ENCODE results near the gene NAALADL2. TPM values are rescaled to one million over a fixed set of nuclear protein-coding genes. Genes with fewer than 3 reads are reported as not detected.

NAALADL2 gene
- total and polyA plus RNA-seq, 2 donors (not counting 1 experiment from before 2014, with no cell fraction given), result 8.8 to 11.6 TPM

GRCh38 chr3:175728566-175728965 is 869.4 kb downstream of the NAALADL2 start:
- H3K27ac ChIP-seq (ENCODE audit: insufficient read depth, low read length), result no peak overlapping the region
- no peaks in the 10 kb centered on the region for H3K79me2 ChIP-seq (ENCODE audit: control insufficient read depth, insufficient read depth, low read length)
- H4K20me1 ChIP-seq (ENCODE audit: control insufficient read depth, extremely low read depth, insufficient read depth, low read length), result no peaks in the 10 kb centered on the region
- H3K9ac ChIP-seq (ENCODE audit: insufficient read depth, low read length), result no peak overlapping the region
- H3K36me3 ChIP-seq (ENCODE audit: control insufficient read depth, insufficient read depth, low read length), result no peaks in the 10 kb centered on the region
- DNase-seq (ENCODE audit: low read depth in 2 of 2), result peak in 1 of 2 donors; percentile 31
- no peaks in the 10 kb centered on the region for H3K27me3 ChIP-seq (ENCODE audit: control insufficient read depth, insufficient read depth, low read length)
- H2AFZ ChIP-seq (ENCODE audit: low read length), result no peak overlapping the region
- H3K4me3 ChIP-seq (replicated peaks in 1 of 4; ENCODE audit: control extremely low read depth in 1 of 4, insufficient read depth in 1 of 4, low read depth in 3 of 4, low read length in 4 of 4), result no peak overlapping the region
- no peaks in the 10 kb centered on the region for H3K9me3 ChIP-seq (ENCODE audit: control insufficient read depth, insufficient read depth, low read depth, low read length)
- TF ChIP-seq EZH2 (IDR thresholded peaks at IDR 0.05; ENCODE audit: low read length, missing control alignments), result no peak
- TF ChIP-seq, protein P1, sequence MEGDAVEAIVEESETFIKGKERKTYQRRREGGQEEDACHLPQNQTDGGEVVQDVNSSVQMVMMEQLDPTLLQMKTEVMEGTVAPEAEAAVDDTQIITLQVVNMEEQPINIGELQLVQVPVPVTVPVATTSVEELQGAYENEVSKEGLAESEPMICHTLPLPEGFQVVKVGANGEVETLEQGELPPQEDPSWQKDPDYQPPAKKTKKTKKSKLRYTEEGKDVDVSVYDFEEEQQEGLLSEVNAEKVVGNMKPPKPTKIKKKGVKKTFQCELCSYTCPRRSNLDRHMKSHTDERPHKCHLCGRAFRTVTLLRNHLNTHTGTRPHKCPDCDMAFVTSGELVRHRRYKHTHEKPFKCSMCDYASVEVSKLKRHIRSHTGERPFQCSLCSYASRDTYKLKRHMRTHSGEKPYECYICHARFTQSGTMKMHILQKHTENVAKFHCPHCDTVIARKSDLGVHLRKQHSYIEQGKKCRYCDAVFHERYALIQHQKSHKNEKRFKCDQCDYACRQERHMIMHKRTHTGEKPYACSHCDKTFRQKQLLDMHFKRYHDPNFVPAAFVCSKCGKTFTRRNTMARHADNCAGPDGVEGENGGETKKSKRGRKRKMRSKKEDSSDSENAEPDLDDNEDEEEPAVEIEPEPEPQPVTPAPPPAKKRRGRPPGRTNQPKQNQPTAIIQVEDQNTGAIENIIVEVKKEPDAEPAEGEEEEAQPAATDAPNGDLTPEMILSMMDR (conservative IDR thresholded peaks at IDR 0.05 in 1 of 2, IDR thresholded peaks at IDR 0.05 in 1 of 2; ENCODE audit: low read depth in 1 of 2, low read length in 2 of 2), result no peak
- no peak overlapping the region for H3K4me2 ChIP-seq (ENCODE audit: extremely low read depth, insufficient read depth, low read length)
- H3K4me1 ChIP-seq (ENCODE audit: control insufficient read depth, extremely low read depth, insufficient read depth, low read length), result no peaks in the 10 kb centered on the region

DNA sequence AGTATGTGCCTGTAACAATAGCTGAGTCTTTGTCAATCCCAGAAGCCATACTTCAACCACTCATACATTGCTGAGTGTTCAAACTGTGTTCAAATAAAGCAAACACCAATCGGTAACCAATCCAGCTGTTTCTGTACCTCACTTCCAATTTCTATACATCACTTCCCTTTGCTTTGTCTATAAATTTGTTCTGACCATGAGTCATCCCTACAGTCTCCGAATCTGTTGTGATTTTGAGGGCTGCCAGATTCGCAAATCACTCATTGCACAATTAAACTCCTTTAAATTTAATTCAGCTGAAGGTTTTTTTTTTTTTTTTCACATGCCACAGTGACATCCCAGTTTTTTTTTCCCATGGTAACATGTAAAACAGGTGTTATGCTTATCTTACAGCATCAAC is 870.3 kb downstream of the NAALADL2 start:
- Histone ChIP-seq H3K9ac (ENCODE audit: insufficient read depth, low read length) (no peak overlapping the region), H3K79me2 (ENCODE audit: control insufficient read depth, insufficient read depth, low read length) (no peaks in the 10 kb centered on the region), H3K9me3 (ENCODE audit: control insufficient read depth, insufficient read depth, low read depth, low read length) (no peaks in the 10 kb centered on the region), H3K27ac (ENCODE audit: insufficient read depth, low read length) (no peak overlapping the region), H3K4me3 (replicated peaks in 1 of 4; ENCODE audit: control extremely low read depth in 1 of 4, insufficient read depth in 1 of 4, low read depth in 3 of 4, low read length in 4 of 4) (no peak overlapping the region), H3K4me1 (ENCODE audit: control insufficient read depth, extremely low read depth, insufficient read depth, low read length) (no peaks in the 10 kb centered on the region), H3K27me3 (ENCODE audit: control insufficient read depth, insufficient read depth, low read length) (no peaks in the 10 kb centered on the region), H4K20me1 (ENCODE audit: control insufficient read depth, extremely low read depth, insufficient read depth, low read length) (no peaks in the 10 kb centered on the region), H3K4me2 (ENCODE audit: extremely low read depth, insufficient read depth, low read length) (no peak overlapping the region), H3K36me3 (ENCODE audit: control insufficient read depth, insufficient read depth, low read length) (no peaks in the 10 kb centered on the region), H2AFZ (ENCODE audit: low read length) (no peak overlapping the region)
- peak in 1 of 2 donors; percentile 21 for DNase-seq (ENCODE audit: low read depth in 2 of 2)
- no peak for TF ChIP-seq EZH2 (IDR thresholded peaks at IDR 0.05; ENCODE audit: low read length, missing control alignments)
- TF ChIP-seq, protein P1 (conservative IDR thresholded peaks at IDR 0.05 in 1 of 2, IDR thresholded peaks at IDR 0.05 in 1 of 2; ENCODE audit: low read depth in 1 of 2, low read length in 2 of 2), result no peak

DNA sequence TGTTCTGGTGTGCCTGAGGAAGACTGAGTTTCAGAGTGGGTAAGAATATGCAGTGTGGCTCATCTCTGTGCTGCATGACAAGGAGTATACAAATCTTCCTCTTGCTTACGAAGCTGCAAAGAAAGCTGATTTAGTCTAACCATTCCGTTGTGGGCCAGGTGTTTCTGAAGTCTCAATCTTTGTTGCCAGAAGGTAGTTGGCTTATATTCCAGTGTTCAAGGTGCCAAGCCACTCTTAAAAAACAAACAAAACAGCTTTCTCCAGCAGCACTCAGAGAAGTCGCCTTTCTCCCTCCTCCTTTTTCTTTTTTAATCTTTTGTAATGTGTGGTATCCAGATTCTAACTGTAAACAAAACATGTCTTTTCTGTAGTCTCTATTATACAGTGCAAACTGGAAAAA is 872.4 kb downstream of the NAALADL2 start:
- no peak for DNase-seq (ENCODE audit: low read depth in 2 of 2)
- Histone ChIP-seq H3K4me1 (ENCODE audit: control insufficient read depth, extremely low read depth, insufficient read depth, low read length) (no peaks in the 10 kb centered on the region), H2AFZ (ENCODE audit: low read length) (no peak overlapping the region), H3K27ac (ENCODE audit: insufficient read depth, low read length) (no peak overlapping the region), H3K4me2 (ENCODE audit: extremely low read depth, insufficient read depth, low read length) (no peak overlapping the region), H3K79me2 (ENCODE audit: control insufficient read depth, insufficient read depth, low read length) (no peaks in the 10 kb centered on the region), H3K4me3 (replicated peaks in 1 of 4; ENCODE audit: control extremely low read depth in 1 of 4, insufficient read depth in 1 of 4, low read depth in 3 of 4, low read length in 4 of 4) (no peak overlapping the region), H4K20me1 (ENCODE audit: control insufficient read depth, extremely low read depth, insufficient read depth, low read length) (no peaks in the 10 kb centered on the region), H3K27me3 (ENCODE audit: control insufficient read depth, insufficient read depth, low read length) (no peaks in the 10 kb centered on the region), H3K36me3 (ENCODE audit: control insufficient read depth, insufficient read depth, low read length) (no peaks in the 10 kb centered on the region), H3K9ac (ENCODE audit: insufficient read depth, low read length) (no peak overlapping the region), H3K9me3 (ENCODE audit: control insufficient read depth, insufficient read depth, low read depth, low read length) (no peaks in the 10 kb centered on the region)
- TF ChIP-seq, protein P1 (conservative IDR thresholded peaks at IDR 0.05 in 1 of 2, IDR thresholded peaks at IDR 0.05 in 1 of 2; ENCODE audit: low read depth in 1 of 2, low read length in 2 of 2), result no peak
- TF ChIP-seq EZH2 (IDR thresholded peaks at IDR 0.05; ENCODE audit: low read length, missing control alignments), result no peak
